ENCODE data around the gene EFCAB10.
A peak's percentile ranks its signal among the peaks of the same experiment; 100 is the strongest.

Gene EFCAB10

DNA sequence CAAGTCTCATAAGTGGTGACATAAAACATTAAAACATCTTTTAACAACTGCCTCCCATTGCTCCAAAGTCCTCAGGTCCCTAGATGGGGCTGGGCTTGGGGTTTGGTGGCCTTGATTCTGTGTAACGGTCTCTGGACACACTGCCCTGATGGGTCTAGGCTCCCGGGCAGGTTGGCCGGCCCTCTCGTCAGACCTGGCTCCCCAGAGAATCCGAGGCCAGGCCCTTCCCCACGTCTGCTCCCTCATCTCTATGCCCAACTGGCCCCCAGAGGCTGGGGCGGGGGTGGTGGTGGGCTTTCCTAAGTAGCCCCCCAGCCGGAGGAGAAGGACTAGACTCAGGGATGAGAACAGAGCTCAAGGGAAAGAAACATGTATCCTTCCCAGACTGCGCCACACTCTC, 31.5 kb upstream of the EFCAB10 start:
- in situ Hi-C loops (cut with HindIII; ENCODE audit: low sequenced_read_pairs) = no loop called here
- DNase-seq (ENCODE audit: low read depth) = no peak
- no peak overlapping the region for H3K4me3 ChIP-seq (ENCODE audit: low read depth, low read length)
- TF ChIP-seq, protein P1, sequence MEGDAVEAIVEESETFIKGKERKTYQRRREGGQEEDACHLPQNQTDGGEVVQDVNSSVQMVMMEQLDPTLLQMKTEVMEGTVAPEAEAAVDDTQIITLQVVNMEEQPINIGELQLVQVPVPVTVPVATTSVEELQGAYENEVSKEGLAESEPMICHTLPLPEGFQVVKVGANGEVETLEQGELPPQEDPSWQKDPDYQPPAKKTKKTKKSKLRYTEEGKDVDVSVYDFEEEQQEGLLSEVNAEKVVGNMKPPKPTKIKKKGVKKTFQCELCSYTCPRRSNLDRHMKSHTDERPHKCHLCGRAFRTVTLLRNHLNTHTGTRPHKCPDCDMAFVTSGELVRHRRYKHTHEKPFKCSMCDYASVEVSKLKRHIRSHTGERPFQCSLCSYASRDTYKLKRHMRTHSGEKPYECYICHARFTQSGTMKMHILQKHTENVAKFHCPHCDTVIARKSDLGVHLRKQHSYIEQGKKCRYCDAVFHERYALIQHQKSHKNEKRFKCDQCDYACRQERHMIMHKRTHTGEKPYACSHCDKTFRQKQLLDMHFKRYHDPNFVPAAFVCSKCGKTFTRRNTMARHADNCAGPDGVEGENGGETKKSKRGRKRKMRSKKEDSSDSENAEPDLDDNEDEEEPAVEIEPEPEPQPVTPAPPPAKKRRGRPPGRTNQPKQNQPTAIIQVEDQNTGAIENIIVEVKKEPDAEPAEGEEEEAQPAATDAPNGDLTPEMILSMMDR (IDR thresholded peaks at IDR 0.05; ENCODE audit: low read depth, low read length, missing control alignments) = no peak

DNA sequence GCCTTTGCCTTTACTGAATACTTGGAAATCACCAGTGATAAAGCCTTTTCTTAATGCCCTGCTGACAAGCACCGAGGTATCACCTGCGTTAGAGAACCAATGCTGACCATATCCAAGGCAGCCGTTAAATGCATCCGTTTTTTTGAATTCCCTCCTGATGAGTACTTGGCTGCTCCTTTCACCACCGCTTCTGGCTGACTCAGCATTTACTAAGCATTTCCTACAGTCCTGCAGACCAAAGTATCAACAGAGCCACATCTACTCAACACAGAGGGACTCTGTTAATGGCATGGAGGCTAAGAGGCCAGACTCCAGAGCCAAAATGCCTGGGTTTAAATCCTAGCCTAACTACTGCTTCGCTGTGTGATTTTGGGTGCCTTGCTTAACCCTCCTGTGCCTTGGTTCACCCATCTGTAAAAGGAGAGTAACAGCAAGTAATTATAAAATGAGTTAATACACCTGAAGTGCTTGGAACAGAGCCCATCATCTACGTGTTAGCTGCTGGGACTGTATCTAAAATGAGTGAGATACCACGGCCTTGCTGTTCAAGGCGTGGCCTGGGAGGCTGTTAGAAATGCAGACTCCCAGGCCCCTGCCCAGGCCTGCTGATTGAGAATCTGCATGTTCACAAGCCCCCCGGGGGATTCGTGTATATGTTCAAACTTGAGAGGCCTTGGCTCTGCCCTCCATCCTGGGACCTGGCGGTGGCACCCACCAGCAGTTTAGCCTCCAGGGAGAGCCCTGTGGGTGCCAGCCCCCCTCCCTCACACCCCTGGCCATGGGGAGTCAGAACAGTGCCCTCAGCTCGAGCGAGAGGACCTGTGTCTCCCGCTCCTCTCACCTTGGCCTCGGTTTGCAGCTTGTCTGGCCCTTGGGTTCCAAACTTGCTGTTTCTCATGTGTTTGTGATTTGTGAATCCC, 30.8 kb upstream of the EFCAB10 start:
- in situ Hi-C loops (cut with HindIII; ENCODE audit: low sequenced_read_pairs) = no loop called here
- TF ChIP-seq, protein P1 (IDR thresholded peaks at IDR 0.05; ENCODE audit: low read depth, low read length, missing control alignments) = no peak
- H3K4me3 ChIP-seq (ENCODE audit: low read depth, low read length) = no peak overlapping the region
- peak; percentile 22 for DNase-seq (ENCODE audit: low read depth)

DNA sequence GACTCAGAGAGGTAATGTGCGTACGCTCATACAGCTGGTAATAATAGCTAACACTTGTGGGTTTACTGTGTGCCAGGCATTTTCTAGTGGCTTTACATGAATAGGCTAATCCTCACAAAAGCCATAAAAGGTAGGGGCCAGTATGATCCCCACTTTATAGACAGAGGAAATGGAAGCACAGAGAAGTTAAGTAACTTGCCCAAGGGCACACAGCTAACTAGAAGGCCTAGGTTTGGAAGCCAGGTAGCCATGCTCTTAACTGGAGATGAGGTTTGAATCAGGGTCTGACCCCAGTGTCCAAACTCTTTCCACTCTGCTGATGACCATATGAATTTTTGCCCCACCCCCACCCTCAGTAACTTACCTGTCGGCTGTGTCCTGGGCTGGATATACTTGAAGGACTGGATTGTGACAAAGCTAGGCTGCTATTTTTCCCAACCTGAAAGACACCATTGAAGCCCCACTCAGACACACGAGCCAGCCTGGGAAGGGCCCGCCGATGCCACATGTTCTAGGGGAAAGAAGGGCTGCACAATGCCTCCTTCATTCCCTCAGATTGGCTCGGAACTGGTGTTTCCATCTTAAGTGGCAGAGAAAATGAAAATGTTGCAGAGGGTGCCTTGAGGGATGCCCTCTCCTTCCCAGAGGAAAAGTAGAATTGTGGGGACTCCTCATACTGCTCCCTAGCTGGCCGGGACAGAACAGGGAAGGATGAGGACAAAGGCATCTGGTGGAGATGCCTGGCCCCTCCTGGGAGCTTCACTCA, 29.1 kb upstream of the EFCAB10 start:
- in situ Hi-C loops (cut with HindIII; ENCODE audit: low sequenced_read_pairs) = no loop called here
- H3K4me3 ChIP-seq (ENCODE audit: low read depth, low read length) = no peak overlapping the region
- TF ChIP-seq, protein P1 (IDR thresholded peaks at IDR 0.05; ENCODE audit: low read depth, low read length, missing control alignments) = no peak
- DNase-seq (ENCODE audit: low read depth) = no peak

DNA sequence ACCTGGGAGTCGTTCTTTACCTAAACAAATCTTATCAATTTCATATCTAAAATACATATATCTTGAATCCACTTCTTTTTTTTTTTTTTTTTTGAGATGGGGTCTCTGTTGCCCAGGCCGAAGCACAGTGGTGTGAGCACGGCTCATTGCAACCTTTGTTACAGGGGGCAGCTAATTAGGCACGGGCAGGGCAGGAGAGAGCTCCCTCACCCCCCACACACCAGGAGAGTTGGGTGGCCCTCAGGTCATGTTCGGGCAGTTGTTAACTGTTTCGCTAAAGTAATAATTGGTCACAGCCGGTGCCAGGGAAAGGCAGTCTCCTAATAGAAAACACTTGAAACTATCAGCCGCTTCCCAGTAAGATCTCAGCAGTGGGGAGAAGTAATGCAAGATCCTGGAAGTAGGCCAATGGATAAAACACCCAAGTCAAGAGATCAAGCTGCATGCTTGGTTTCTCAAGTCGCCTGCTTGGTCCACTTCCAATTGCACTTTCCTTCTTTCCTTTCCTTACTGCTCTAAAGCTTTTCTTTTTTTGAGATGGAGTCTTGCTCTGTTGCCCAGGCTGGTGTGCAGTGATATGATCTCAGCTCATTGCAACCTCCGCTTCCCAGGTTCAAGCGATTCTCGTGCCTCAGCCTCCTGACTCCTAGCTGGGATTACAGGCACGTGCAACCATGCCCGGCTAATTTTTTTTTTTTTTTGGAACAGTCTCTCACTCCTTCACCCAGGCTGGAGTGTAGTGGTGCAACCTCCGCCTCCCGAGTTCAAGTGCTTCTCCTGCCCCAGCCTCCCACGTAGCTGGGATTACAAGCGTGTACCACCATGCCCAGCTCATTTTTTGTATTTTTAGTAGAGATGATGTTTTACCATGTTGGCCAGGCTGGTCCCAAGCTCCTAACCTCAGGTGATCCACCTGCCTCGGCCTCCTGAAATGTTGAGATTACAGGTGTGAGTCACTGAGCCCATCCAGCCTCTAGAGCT, 21.3 kb upstream of the EFCAB10 start:
- no peak for DNase-seq (ENCODE audit: low read depth)
- no peak overlapping the region for H3K4me3 ChIP-seq (ENCODE audit: low read depth, low read length)
- TF ChIP-seq, protein P1 (IDR thresholded peaks at IDR 0.05; ENCODE audit: low read depth, low read length, missing control alignments) = no peak
- in situ Hi-C loops (cut with HindIII; ENCODE audit: low sequenced_read_pairs) = no loop called here

DNA sequence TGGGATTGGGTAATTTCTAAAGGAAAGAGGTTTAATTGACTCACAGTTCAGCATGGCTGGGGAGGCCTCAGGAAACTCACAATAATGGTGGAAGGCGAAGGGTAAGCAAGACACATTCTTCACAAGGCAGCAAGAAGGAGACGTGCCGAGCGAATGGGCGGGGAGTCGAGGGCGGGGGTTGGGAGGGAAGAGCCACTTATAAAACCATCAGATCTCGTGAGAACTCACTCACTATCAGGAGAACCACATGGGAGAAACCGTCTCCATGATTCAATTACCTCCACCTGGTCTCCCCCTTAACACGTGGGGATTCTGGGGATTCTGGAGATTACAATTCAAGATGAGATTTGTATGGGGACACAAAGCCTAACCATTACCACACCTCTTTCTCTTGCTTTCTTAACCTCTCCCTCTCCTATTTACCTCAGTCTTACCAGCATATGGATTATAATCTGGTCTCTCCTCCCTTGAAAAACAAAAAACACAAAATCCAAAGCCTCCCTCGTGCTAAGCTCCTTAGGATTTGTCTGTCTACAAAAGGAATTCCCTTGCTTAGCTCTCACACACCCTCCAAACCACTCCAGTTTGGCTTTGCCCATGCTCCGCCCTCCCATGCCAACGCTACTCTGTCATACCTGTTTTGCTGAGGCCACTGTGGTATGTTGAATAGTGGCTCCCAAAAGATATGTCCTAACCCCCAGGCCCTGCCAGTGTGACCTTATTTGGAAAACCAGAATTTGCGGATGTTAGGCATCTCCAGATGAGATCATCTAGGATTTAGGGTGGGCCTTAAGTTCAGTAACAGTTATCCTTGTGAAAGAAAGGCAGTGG, 19.6 kb upstream of the EFCAB10 start:
- in situ Hi-C loops (cut with HindIII; ENCODE audit: low sequenced_read_pairs) = no loop called here
- H3K4me3 ChIP-seq (ENCODE audit: low read depth, low read length) = no peak overlapping the region
- DNase-seq (ENCODE audit: low read depth) = no peak
- TF ChIP-seq, protein P1 (IDR thresholded peaks at IDR 0.05; ENCODE audit: low read depth, low read length, missing control alignments) = no peak

All from astrocyte of the cerebellum (primary cell).